GM18861 (cell line): Measurements from ENCODE around the gene TBL1XR1.

Experiments used
- ATAC-seq: cut with Tn5 transposase; IDR thresholded peaks from one replicate; pipeline ENCODE4 v1.9.1; 2021; ENCODE audit not compliant: unreplicated experiment

Gene TBL1XR1

DNA sequence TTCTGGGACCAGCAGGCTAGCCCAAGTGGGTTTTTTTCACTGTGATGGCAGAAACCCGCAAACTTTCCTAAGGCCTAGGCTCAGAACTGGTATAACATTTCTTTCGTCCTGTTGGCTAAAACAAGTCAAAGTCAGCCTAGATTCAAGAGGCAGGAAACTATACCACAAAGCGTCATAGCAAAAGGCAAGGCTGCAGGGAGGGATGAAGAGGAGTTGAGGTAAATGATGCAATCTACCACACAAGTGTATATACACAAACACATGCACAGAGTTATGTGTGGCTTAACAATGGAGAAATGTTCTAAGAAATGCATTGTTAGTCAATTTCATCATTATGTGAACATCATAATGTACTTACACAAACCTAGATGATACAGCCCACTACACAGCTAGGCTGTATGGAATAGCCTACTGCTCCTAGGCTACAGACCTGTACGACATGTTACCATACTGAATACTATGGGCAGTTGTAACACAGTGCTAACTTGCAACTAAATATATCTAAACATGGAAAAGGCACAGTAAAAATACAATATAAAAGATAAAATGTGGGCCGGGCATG, 225.6 kb downstream of the TBL1XR1 start:
- no peak for ATAC-seq

GRCh38 chr3:176970770-176971169, 226.5 kb downstream of the TBL1XR1 start:
- no peak for ATAC-seq

DNA sequence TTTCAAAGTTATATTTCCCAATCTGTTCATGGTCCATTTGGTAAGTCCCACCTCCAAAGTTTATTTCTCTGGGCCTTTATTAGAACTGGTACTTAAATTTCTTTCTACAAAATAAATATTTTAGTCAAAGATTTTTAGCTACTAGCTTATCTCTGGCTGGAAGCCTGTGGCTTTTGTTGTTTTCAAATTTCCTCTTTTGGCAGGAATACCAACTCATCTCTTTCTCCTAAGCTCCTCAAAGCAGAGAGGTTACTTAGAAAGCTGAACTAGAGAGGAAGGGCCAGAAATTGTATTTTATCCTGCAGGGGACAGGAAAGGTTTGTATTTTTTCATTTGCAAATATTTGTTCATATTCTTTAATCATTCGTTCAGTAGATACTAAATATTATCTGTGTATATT, 227.8 kb downstream of the TBL1XR1 start:
- ATAC-seq, result no peak
